SW 1271 (cell line): ENCODE results near the gene HOXA11.

Experiments
- DNase-seq, 2 experiments: peaks; one replicate each; lab custom pipeline; 2025; lab: John Stamatoyannopoulos, UW

Gene HOXA11

DNA sequence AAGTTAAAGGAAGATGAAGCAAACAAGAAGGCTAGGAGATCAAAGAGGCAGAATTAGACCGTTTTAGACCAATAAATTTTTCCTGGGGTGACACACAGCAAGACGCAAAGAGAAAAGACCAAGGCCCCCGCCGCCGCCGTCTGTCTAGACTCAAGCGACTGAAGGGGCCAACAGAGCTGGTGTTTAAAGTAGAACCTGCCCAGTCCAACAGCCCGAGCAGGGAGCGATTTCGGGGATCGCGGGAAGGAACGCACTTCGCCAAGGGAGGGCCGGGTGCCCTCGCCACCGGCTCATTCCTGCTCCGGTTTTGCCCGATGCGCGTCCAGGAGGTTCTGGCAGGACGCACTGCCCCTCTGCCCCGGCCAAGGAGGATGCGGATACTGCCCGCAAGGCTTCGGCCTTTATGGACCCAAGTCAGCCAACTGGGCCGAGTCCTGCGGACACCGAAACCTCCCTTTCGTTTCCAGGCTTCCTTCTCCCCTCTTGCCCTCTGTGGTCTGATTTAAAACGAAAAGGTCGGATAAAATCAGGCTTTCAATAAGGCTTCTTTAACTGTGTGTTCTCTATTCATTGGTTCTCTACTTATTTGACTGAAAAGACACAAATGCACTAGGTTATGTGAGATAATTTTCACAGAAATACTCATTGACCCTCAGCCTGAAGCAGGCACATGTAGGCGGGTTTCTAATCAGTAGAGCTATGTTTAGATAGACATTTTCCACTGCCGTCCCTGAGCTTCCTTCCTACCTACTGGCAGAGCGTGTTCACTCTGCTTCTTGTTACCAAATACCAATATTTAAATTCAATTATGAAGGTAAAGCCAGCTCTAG, 26.4 kb downstream of the HOXA11 start:
- no peak for DNase-seq

DNA sequence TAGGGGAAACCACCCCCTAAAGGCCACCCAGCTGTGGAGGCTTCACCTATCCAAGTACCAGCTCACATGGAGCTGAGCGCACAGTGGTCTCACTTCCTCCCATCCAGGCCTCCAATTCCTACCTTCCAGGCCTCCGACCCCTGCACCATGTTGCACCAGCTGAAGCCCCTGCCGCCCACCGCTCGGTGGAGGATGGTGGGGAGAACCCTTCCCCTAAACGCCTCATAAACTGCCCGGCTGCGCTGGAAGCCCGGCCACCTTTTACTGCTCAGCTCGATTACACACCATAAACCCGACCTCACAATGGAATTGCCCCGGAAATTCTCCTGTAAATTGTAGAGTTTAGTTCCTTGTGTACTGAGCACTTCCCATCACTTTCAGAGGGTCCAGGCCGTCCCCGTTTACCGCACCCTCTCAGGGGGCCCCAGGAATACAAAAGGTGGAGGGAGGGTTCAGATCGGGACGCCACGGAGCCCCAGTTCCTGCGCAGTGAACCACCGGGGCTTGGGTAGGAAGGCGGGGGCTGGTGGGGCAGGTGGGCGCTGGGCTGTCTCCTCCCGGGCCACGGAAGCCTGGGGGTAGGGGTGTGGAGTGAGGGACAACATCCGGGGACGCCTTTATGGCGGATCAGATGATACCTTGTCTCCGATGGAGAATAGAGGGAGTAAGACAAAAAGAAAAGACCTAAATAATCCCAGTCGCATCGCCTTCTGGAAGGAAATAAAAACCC, 27.2 kb downstream of the HOXA11 start:
- no peak for DNase-seq

DNA sequence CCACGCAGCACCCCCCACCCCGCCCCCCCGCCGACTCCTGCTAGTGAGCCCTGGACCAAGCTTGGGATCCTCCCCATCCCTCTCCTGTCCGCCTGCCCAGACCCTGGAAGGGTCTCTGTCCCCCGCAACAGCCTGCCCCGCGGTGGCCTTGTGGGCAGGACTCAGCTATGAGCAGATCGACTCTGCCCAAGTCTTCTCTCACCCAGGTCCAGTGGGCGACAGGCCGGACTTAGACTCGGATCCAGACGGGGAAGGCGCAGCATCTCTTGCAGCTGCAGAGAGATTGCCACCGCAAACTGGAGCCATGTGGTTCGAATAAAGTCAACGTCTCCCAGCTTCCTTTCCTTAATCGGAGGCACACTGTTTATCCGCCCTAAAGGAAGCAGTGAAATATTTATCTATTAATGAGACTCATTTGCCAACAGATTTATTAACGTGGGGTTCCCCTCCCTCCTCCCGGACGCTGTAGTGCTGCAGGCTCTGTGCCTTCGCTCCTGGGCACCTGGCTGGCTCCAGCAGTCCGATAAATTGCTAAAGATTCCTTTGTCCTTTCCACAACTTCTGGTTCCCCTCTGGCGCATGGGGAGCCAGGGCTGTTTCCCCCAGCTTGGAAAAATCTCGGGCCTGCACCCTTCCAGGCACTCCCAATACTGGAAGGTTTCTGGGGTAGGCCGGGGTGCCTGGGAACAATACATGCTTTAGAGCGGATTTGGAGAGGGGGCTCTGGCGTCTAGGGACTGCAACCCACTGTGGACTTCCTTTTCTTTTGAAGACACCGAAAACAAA, 27.9 kb downstream of the HOXA11 start:
- DNase-seq = no peak

DNA sequence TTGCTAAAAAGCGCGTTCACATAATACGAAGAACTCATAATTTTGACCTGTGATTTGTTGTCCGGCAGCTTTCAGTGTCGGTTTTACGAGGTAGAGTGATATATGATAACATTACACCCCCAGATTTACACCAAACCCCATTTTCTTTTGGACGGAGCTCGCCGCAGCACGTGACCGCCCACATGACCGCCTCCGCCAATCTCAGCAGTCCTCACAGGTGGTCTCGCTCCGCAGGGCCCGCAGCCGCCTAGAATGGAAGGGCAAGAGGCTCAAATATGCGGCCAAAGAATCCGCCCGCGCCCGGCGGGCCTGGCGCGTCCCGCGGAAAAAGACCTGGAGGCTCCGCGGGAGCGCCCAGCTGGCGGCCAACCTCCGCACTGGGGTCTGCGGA, 28.5 kb downstream of the HOXA11 start, which contains the start of gene HOXA7:
HOXA7 (minus strand) TSS at position 168 of the 391 bp plus-strand sequence; CDS start at position 38, 130 bp downstream.
- DNase-seq = peak in 1 of 2 experiments; percentile 39

DNA sequence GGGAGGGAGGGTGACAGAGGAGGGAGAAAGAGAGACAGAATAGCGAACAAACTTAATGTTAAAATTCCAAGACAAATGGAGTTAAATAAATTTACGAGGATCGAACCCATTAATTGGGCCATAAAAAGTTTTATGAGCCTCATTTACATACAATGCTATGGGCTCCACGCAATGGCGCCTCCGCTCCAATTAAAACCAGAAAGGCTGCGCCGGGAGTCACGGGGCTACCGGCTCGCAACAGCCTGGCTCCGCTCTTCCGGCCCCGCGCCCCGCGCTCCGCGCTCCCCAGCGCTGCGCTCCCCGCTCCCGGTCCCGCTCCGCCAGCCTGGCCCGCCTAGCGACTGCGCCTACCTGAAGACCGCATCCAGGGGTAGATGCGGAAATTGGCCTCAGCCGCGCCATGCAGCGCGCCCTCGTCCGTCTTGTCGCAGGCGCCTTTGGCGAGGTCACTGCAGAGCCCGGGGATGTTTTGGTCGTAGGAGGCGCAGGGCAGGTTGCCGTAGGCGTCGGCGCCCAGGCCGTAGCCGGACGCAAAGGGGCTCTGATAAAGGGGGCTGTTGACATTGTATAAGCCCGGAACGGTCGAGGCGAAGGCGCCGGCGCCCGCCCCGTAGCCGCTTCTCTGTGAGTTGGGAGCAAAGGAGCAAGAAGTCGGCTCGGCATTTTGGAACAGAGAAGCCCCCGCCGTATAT, 29.1 kb downstream of the HOXA11 start:
- DNase-seq = no peak

DNA sequence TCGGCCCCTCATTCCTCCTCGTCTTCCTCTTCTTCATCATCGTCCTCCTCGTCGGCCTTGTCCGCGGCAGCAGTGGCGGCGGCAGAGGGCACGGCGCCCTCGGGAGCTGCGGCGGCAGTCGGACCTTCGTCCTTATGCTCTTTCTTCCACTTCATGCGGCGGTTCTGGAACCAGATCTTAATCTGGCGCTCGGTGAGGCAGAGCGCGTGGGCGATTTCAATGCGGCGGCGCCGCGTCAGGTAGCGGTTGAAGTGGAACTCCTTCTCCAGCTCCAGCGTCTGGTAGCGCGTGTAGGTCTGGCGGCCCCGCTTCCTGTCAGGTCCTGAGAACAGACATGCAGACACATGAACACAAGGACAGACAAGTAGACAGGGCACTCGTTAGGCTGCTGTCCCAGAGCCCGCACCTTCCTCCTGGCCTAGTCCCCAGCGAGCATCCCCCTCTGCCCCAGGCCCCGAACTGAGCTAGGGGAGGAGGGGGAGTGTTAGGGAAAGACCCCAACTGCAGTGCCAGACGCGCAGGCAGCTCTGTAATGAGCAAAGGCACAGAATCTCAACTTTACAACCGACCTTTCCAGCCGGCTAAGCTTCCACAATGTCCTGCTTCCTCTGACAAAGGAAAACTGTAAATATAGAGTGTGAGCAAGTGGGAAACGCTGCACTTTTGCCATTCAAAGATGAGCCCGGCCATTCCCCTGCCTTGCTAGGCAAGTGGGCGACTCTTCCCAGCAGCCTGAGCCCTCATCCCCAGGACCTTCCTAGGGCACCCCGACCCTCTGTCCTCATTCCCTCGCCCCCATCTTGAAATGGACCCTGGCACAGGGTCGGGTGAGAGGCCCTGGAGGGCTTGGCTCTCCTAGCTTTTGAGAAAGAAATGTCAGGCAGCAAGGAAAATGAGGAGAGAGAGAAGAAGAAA, 29.9 kb downstream of the HOXA11 start:
- no peak for DNase-seq

DNA sequence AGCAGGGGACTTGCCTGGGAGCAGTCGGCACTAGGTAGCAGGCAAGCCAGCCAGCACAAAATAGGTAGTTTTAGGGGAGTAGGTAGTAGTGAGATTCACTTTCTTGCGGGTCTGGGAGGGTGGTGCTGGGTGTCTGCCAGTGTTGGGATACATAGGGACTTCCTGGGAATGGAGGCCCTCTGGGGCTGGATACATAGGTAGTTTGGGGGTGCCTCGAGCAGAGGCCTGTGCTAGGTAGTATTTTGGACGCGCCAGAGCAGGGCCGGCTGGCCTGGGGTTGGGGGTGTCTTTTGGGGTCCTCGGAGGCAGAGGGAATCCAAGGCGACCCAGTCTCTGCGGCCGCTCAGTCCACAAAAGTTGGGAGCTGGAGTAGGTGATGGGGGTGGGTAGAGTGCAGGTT, 30.7 kb downstream of the HOXA11 start:
- no peak for DNase-seq

DNA sequence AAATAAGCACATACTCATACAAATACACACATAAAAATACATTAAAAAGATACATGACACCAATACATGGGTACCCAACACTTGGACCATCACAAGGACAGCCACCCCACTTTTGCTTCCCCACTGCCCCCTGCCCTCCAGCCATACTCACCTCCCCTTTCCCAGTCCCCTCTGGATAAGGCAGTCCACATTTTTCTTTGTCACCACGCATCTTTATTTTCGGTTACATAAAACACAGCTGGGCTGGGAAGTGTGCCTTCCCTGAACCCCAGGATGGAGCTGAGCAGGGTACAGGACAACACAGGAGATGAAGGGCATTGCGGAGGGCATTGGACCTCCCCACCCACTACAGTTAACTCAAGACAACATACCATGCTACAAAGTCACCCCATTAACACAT, 31.5 kb downstream of the HOXA11 start:
- DNase-seq = no peak

DNA sequence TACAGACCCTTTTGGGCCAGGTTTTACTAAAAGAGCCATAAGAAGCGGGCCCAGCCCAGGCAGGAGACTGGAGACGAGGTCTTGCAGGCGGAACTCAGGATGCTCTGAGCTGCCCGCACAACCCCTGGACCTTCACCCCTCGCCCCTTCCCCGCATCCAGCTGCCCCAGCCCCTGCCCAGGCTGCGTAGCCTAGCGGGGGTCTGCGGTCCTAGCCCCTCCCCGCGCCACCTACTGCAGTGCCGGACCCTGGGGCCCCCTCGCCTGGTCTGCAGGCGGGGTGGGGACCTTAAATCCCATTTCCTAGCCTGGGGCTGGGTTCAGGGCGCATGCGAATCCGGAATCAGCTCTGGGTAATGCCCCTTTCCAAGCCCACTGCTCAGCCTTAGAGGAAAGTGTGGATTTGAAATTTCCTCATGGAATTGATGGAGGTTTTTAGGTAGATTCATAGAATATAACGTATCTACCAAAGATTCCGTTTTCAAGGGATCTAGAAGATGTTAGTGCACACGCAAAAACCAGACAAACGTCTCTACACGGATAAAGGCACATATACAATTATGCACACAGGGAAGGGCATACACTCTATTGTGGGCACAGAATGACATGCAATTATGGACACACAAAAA, 32.1 kb downstream of the HOXA11 start:
- DNase-seq = no peak

DNA sequence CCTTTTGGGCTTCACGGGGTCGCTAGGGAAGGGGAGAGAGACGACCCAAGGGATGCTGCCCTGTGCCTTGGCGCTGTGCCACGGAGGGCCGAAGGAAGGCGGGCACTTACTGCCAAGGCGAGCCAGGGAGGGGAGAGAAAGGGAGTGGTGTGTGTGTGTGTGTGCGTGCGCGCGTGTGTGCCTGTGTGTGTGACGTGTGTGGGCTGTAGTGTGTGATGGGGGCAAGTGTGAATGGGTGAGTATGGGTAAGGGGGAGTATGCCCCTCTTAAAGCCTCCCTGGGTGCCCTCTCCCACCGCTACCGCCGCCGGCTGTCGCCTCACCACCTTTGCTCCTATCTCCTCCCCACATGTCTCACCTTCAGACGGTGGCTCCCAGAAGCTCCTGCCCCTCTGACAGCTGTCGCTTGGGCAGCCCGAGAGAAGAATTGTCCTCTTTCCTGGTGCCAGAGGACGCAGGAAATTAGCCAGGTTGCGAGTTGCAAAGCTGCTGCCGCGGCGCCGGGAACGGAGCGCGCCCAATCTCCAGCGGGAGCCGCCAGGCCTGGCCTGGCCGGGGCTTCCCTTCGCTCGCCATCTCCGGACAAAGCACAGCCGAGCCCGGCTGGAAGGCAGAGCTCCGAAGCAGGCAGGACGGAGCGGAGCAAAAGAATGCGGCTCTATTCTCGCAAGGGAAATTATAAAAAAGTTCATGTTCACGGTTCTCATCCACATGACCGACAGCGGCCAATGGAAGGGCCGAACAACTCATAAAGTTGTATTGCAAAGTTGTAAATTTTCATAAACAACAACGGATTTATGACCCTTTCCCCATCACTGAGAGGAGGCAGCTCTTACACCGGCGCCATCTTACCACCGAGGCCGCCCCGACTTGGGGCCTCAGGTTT, 32.9 kb downstream of the HOXA11 start, which contains the start of gene HOXA3:
HOXA3 (minus strand) TSS at position 653 of the 885 bp plus-strand sequence. CDS start 41,943 bp downstream, outside the sequence.
- DNase-seq = no peak

DNA sequence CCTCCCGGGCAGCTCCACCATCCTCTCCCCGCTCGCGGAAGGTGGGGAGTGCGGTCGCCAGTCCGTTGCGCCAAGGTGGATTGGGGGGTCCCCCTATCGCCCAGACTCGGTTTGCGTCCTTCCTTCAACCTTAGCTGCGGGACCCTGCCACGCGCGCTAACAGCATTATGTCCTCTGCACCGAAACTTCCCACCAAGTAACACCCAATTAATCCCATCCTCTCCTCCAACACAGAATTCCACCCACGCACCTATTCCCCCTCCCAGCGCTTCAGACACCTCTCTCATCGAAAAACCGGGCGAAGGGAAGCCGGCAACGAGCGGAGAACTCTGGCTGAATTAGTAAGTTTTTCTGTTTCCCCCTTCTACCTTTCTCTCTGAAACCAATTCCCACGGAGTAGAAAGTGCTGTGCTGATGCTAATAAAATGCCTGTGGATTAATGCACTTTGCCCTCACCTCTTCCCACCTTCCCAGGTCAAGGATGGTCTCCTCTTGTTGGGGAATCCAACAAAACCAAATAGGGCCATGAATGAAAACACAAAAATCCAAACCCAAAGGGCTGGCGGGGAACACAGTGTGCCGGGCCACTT, 33.6 kb downstream of the HOXA11 start:
- DNase-seq = no peak

DNA sequence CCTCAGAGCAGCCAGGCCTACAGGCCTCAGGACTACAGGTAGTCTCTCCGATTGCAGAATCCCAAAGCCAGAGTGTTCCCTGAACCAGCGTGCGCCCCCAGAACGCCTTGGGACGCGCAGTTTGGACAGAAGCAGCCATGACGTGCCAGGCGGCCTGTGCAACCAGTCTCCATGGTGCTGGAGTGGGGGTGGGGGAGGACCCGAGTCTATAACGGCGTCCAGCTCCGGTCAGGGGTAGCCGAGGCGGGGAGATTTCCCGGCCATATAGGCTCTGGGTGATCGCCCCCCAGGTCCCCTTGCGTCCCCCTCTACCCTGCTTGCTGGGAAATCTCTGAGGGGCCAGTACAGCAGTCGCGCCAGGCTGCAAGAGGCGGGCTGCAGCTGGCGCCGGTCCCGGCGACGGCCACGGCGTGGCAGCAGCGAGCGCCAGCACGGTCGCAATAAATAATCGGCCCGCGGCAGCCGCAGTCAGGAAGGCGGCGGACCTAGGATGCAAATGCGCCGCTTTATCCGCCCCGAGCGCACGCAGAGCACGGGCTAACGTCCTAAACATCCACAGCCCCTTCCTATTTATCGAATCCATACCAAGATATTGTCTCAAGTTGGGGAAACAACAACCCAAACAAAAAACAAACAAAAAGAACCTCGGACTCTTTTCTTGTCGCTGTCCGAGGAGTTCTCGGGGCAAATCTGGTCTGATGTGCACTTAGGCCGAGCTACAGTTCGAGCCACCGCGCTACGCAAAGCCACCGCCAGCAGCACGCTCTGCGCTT, 34.3 kb downstream of the HOXA11 start:
- peak in 1 of 2 experiments; percentile 73 for DNase-seq

DNA sequence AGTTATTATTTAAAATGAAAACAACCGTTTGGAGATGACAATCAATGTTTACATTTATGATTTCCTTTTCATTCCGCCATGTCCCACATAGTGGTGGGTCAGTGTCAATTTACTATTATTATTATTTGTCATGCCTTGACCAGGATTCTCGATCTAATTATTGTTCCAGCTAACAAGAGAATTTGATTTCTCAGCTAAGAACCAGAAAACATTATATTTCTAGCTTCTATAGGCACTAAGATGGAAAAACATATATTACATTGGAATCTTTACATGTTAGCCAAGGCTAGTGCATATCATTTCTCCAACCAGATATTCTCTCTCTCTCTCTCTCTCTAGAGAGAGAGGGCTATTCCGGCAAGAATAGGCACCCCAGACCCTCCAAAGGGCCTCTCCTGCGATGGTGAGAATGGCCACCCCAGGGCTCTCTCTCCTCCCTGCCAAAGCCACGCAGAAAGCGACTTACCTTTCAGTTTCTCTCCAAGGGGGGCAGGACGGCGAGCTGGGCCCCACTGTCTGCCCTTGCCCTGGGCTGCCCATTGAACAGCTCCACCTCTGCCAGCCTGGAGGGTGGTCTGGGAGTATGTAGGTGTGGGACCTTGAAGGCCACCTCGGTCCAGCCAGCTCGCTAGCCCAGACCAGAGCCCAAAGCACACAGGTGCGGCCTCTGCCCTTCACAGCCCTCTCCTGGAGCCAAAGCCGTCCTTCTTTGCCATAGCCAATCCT, 35.0 kb downstream of the HOXA11 start:
- no peak for DNase-seq

DNA sequence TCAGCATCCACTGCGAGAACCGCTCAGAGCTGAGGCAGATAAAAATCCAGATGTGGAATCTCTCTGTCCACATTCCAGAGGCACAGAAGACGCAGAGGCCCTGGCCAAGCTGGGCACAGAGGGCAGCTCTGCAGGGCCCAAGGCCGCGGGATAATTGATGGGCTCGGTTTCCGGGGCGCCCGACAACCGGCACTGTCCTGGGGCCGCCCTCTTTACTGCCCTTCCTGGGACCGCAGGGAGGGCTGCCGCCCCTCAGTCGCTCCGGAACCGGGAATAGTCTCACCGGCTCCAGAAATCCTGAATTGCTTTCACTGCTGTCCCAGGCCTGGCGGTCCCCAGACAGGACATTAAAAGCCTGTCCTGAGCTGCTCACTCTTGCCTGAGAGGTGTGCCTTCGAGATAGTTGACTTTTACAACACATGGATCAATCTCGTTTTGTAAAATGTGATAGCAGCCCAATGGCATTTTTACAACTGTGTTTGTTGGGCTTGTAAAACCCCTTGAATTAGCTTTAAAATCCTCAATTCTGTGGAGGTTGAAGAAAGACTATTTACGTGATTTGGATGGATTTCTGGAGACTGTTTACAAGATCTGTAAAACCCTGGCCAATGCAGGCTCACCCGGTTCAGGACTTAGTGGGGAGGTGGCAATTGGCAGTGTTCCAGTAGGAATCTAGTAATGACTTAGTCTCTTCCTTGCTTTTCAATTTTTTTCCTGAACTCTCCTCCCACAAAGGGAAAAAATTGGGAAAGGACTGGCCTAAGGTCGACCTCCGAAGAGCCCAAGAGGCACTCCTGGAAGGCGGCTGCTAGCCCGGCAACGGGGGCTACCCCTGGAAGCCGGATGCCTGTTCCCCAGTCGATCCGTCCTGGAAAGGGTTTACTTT, 36.0 kb downstream of the HOXA11 start:
- DNase-seq = no peak

DNA sequence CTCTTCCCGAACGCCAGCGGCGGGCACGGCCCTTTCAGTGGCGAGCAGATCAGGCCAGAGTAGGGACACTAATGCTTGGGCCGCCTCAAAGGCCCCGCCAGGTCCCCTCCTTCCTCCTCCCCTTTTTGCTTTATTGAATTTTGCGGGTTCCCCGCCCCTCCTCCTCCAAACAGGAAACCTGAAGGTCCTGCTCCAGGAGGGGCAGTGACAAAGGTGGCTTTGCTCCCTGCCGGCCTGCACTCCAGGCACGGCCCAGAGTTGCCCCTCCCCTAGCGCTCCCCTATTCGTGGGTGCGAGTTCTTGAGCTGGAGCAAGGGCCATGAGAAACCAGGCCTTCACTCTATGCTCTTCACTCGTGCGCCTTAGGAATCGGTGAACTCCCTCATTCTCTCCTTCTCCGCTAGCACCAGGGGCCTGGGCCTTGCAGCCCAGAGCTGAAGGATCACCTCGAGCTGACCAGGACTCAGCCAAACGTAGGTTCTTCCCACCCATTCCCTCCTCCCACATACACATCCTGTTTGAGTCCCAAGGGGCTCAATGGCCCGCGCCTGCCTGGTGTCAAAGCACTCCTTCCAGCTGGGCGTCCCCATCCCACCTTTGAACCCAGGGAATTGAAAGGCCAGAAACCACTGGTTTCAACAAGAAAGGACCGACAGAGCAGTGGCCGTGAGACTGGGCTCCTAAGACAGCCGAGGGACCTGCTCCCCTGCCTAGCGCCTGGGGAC, 36.8 kb downstream of the HOXA11 start:
- no peak for DNase-seq
